Measurements from ENCODE around the gene MCTP2.

GRCh38 chr15:94372821-94373220 lies 141.5 kb downstream of the MCTP2 start:
- TF ChIP-seq CTCF (IDR thresholded peaks at IDR 0.05; ENCODE audit: insufficient read depth, low read length) (no peak), POLR2AphosphoS5 (IDR thresholded peaks at IDR 0.05; ENCODE audit: low read depth) (no peak), REST (IDR thresholded peaks at IDR 0.05; ENCODE audit: insufficient replicate concordance, low read depth) (no peak)
